ENCODE data around the gene APPL2. TPM values are rescaled to one million over a fixed set of nuclear protein-coding genes. Genes with fewer than 3 reads are reported as not detected.

APPL2 gene
- total RNA-seq, 1 donor: 67.0 TPM

- no peak overlapping the region for H3K4me3 ChIP-seq (ENCODE audit: insufficient read depth, low read length)
- H3K79me2 ChIP-seq (ENCODE audit: insufficient read depth, low read length): peaks cover 20% of the 10 kb centered on the region
- no peaks in the 10 kb centered on the region for H3K4me1 ChIP-seq (ENCODE audit: insufficient read depth, low read length)
- H2AFZ ChIP-seq (ENCODE audit: low read length): no peak overlapping the region
- no peaks in the 10 kb centered on the region for H3K27me3 ChIP-seq (ENCODE audit: insufficient read depth, low read length)
- no peaks in the 10 kb centered on the region for H4K20me1 ChIP-seq (ENCODE audit: insufficient read depth, low read length)
- H3K36me3 ChIP-seq (ENCODE audit: insufficient read depth, low read length): peaks cover 55% of the 10 kb centered on the region
- H3K9me3 ChIP-seq (ENCODE audit: low read depth, low read length): no peaks in the 10 kb centered on the region
- H3K4me2 ChIP-seq (ENCODE audit: insufficient read depth, low read length): no peak overlapping the region
- H3K27ac ChIP-seq (ENCODE audit: low read depth, low read length): no peak overlapping the region
- no peak for TF ChIP-seq CTCF (IDR thresholded peaks at IDR 0.05; ENCODE audit: extremely low read depth, low read depth, low read length)
- no peak for DNase-seq (ENCODE audit: insufficient read length, low spot score, missing footprints)
Observed at GRCh38 chr12:105141320-105141922, 94.6 kb downstream of the APPL2 start.

- H3K27me3 ChIP-seq (ENCODE audit: insufficient read depth, low read length): no peaks in the 10 kb centered on the region
- H3K27ac ChIP-seq (ENCODE audit: low read depth, low read length): no peak overlapping the region
- H2AFZ ChIP-seq (ENCODE audit: low read length): no peak overlapping the region
- no peak overlapping the region for H3K4me3 ChIP-seq (ENCODE audit: insufficient read depth, low read length)
- peaks cover under 1% of the 10 kb centered on the region for H4K20me1 ChIP-seq (ENCODE audit: insufficient read depth, low read length)
- H3K4me2 ChIP-seq (ENCODE audit: insufficient read depth, low read length): no peak overlapping the region
- no peak for TF ChIP-seq CTCF (IDR thresholded peaks at IDR 0.05; ENCODE audit: extremely low read depth, low read depth, low read length)
- no peaks in the 10 kb centered on the region for H3K4me1 ChIP-seq (ENCODE audit: insufficient read depth, low read length)
- H3K36me3 ChIP-seq (ENCODE audit: insufficient read depth, low read length): peaks cover 59% of the 10 kb centered on the region
- no peaks in the 10 kb centered on the region for H3K9me3 ChIP-seq (ENCODE audit: low read depth, low read length)
- DNase-seq (ENCODE audit: insufficient read length, low spot score, missing footprints): no peak
- peaks cover 40% of the 10 kb centered on the region for H3K79me2 ChIP-seq (ENCODE audit: insufficient read depth, low read length)
Observed at GRCh38 chr12:105138248-105138647, 97.7 kb downstream of the APPL2 start.

Other genes with a start within 250 kb of the APPL2 start
- gene NOPCHAP1, start 249.9 kb downstream of the APPL2 start, total RNA-seq: 4.3 and 4.4 TPM in 2 replicates
- gene ALDH1L2, start 151.7 kb downstream of the APPL2 start, total RNA-seq: 55.4 and 63.9 TPM in 2 replicates
- gene WASHC4, start 128.4 kb downstream of the APPL2 start, total RNA-seq: 124 and 131 TPM in 2 replicates
- gene C12orf75, start 94.5 kb upstream of the APPL2 start, total RNA-seq: 48.5 and 58.0 TPM in 2 replicates

Data from osteoblast (primary cell).